ENCODE data around the gene SPIRE1. TPM values are rescaled to one million over a fixed set of nuclear protein-coding genes. Genes with fewer than 3 reads are reported as not detected.

Gene SPIRE1
- total RNA-seq, 2 donors from 2014 or later, result 21.9 to 23.6 TPM

DNA sequence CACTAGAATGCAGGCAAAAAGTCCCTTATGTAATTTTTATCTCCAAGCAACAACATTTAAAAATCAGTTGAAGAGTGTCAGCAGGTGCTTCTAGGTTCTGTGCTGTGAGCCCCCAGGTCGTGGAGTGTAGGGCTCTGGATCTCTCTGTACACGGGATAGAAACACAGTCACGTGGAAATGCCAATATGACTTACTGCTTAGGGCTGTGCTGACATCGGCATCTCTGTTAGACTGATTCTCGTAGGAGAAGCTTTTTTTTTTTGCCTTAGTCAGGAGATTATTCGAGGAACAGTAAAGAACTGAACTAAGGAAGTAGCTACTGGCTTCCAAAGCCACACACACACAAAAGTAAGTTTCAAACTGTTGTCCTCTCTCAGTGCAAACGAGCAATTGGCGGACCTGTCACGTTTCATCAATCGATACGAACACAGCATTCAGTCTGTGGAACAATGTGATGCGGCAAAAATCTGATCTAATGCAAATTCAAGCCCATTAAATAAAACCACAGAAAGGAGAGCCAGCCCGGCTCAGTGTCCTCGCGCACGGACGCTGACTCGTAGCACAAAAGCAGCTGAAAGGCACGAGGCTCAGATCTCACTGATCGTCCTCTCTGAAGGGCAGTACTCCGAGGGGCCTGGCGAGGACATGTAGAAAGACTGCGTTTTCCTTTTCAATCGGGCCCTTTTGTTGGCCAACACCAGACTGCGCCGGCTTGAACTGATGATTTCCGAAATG is 208.7 kb downstream of the SPIRE1 start:
- Histone ChIP-seq H3K4me3 (no peak overlapping the region), H3K27me3 (replicated peaks; ENCODE audit: insufficient read depth) (no peaks in the 10 kb centered on the region), H3K27ac (no peak overlapping the region), H3K36me3 (peaks cover 0 to 3% of the 10 kb centered on the region in 2 donors), H3K4me1 (replicated peaks) (no peaks in the 10 kb centered on the region), H3K9me3 (no peaks in the 10 kb centered on the region)
- DNase-seq (ENCODE audit: low spot score), result no peak
- WGBS, result 92% methylated on average over 27 of the region's 27 CpGs
- TF ChIP-seq, protein P1, sequence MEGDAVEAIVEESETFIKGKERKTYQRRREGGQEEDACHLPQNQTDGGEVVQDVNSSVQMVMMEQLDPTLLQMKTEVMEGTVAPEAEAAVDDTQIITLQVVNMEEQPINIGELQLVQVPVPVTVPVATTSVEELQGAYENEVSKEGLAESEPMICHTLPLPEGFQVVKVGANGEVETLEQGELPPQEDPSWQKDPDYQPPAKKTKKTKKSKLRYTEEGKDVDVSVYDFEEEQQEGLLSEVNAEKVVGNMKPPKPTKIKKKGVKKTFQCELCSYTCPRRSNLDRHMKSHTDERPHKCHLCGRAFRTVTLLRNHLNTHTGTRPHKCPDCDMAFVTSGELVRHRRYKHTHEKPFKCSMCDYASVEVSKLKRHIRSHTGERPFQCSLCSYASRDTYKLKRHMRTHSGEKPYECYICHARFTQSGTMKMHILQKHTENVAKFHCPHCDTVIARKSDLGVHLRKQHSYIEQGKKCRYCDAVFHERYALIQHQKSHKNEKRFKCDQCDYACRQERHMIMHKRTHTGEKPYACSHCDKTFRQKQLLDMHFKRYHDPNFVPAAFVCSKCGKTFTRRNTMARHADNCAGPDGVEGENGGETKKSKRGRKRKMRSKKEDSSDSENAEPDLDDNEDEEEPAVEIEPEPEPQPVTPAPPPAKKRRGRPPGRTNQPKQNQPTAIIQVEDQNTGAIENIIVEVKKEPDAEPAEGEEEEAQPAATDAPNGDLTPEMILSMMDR (IDR thresholded peaks at IDR 0.05), result no peak
- TF ChIP-seq POLR2AphosphoS5 (IDR thresholded peaks at IDR 0.05), result no peak
- no peak for TF ChIP-seq POLR2A (IDR thresholded peaks at IDR 0.05)
- intact Hi-C loops (cut with DNase I), result no loop called here

DNA sequence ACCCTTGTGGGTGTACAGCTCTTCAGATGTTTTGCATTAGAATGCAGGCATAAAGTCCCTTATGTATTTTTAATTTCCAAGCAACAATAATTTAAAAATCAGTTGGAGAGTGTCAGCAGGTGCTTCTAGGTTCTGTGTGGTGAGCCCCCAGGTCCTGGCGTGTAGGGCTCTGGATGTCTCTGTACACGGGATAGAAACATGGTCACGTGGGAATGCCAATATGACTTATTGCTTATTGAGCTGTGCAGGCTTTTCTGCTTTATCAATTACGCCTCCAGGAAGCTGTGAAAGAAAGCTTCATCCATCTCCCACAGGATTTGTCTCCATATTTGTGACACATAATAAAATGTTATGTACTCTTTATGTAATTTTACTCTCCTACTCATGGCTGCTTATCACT is 212.4 kb downstream of the SPIRE1 start:
- Histone ChIP-seq H3K9me3 (no peaks in the 10 kb centered on the region), H3K27me3 (replicated peaks; ENCODE audit: insufficient read depth) (no peaks in the 10 kb centered on the region), H3K4me1 (replicated peaks) (no peaks in the 10 kb centered on the region), H3K36me3 (no peaks in the 10 kb centered on the region), H3K4me3 (no peak overlapping the region), H3K27ac (no peak overlapping the region)
- no peak for DNase-seq (ENCODE audit: low spot score)
- 98% methylated on average over 4 of the region's 4 CpGs for WGBS
- intact Hi-C loops (cut with DNase I), result no loop called here
- TF ChIP-seq POLR2AphosphoS5 (IDR thresholded peaks at IDR 0.05) (no peak), POLR2A (IDR thresholded peaks at IDR 0.05) (no peak)
- TF ChIP-seq, protein P1 (IDR thresholded peaks at IDR 0.05), result no peak

GRCh38 chr18:12443551-12443950 is 214.4 kb downstream of the SPIRE1 start:
- no peak for TF ChIP-seq POLR2AphosphoS5 (IDR thresholded peaks at IDR 0.05)
- TF ChIP-seq, protein P1 (IDR thresholded peaks at IDR 0.05), result no peak
- TF ChIP-seq POLR2A (IDR thresholded peaks at IDR 0.05), result no peak
- Histone ChIP-seq H3K36me3 (no peaks in the 10 kb centered on the region), H3K4me1 (replicated peaks) (no peaks in the 10 kb centered on the region)

DNA sequence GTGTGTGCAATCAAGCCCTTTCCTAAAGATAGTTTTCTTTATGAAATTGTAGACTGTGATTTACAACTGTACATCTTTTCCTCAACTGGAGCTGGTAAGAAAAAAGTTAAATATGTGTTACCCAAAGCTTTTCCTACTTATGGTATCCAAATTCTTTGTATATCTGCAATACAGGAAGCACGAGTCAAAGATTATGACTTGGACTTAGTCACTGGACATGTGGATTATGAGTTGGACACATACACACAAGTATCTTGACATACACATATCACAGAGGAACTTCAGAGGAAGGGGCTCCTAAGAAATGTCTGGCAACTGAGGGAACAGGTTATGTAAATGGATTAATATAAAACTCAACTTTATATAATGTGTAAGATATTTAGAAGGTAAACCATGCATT is 215.0 kb downstream of the SPIRE1 start:
- 97% methylated on average over 1 of the region's 1 CpG for WGBS
- H3K27ac ChIP-seq, result no peak overlapping the region
- no peaks in the 10 kb centered on the region for H3K4me1 ChIP-seq (replicated peaks)
- no peaks in the 10 kb centered on the region for H3K36me3 ChIP-seq
- no peak overlapping the region for H3K4me3 ChIP-seq
- no peak for DNase-seq (ENCODE audit: low spot score)
- TF ChIP-seq POLR2AphosphoS5 (IDR thresholded peaks at IDR 0.05) (no peak), POLR2A (IDR thresholded peaks at IDR 0.05) (no peak)
- TF ChIP-seq, protein P1 (IDR thresholded peaks at IDR 0.05), result no peak
- intact Hi-C loops (cut with DNase I), result no loop called here
- H3K27me3 ChIP-seq (replicated peaks; ENCODE audit: insufficient read depth), result no peaks in the 10 kb centered on the region
- no peaks in the 10 kb centered on the region for H3K9me3 ChIP-seq

More at GRCh38 chr18:12443551-12443950, 214.4 kb downstream of the SPIRE1 start:
- DNase-seq (ENCODE audit: low spot score), result no peak
- Histone ChIP-seq H3K4me3 (no peak overlapping the region), H3K27ac (no peak overlapping the region), H3K27me3 (replicated peaks; ENCODE audit: insufficient read depth) (no peaks in the 10 kb centered on the region), H3K9me3 (no peaks in the 10 kb centered on the region)
- intact Hi-C loops (cut with DNase I), result no loop called here
- WGBS, result 97% methylated on average over 3 of the region's 3 CpGs

- Histone ChIP-seq H3K27me3 (replicated peaks; ENCODE audit: insufficient read depth) (no peaks in the 10 kb centered on the region), H3K36me3 (no peaks in the 10 kb centered on the region), H3K4me1 (replicated peaks) (no peaks in the 10 kb centered on the region), H3K27ac (no peak overlapping the region), H3K9me3 (no peaks in the 10 kb centered on the region), H3K4me3 (no peak overlapping the region)
- intact Hi-C loops (cut with DNase I), result no loop called here
- DNase-seq (ENCODE audit: low spot score), result no peak
- TF ChIP-seq POLR2A (IDR thresholded peaks at IDR 0.05) (no peak), POLR2AphosphoS5 (IDR thresholded peaks at IDR 0.05) (no peak)
- TF ChIP-seq, protein P1 (IDR thresholded peaks at IDR 0.05), result no peak
- 91% methylated on average over 12 of the region's 12 CpGs for WGBS
Observed at GRCh38 chr18:12441475-12442034, 216.4 kb downstream of the SPIRE1 start.

Data from prostate gland (tissue), 2 donors.